ENCODE measurements around the gene PDK1.
"Not testable (repeated sequence)": the region's sequence is repeated elsewhere in the genome, so short reads cannot be mapped to it uniquely, and the experiment has no call there.

Gene PDK1

DNA sequence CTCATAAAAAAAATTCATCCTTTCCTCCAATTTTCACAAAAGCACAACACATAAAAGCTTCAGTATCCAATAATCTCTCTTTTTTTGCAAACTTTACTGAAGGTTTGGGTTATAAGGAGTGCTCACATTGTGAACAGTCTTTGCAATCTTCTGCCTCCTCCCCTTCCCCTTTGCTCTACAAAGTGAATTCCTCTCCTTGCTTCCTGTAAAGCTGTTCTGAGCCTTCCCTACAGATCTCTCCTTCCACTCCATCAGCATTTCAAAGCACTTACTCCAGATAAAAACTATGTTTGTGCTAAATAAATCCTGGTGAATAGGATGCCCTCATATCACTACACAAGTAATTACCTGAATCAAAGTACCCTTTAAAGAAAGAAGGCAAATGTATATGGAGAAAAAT, 4.6 kb upstream of the PDK1 start:
- FAIRE-seq (no peak), DNase-seq (ENCODE audit: insufficient read length, low spot score) (no peak)

- FAIRE-seq (no peak), DNase-seq (ENCODE audit: insufficient read length, low spot score) (peak; percentile 48)
Measured at GRCh38 chr2:172552547-172553291, 3.2 kb upstream of the PDK1 start.

DNA sequence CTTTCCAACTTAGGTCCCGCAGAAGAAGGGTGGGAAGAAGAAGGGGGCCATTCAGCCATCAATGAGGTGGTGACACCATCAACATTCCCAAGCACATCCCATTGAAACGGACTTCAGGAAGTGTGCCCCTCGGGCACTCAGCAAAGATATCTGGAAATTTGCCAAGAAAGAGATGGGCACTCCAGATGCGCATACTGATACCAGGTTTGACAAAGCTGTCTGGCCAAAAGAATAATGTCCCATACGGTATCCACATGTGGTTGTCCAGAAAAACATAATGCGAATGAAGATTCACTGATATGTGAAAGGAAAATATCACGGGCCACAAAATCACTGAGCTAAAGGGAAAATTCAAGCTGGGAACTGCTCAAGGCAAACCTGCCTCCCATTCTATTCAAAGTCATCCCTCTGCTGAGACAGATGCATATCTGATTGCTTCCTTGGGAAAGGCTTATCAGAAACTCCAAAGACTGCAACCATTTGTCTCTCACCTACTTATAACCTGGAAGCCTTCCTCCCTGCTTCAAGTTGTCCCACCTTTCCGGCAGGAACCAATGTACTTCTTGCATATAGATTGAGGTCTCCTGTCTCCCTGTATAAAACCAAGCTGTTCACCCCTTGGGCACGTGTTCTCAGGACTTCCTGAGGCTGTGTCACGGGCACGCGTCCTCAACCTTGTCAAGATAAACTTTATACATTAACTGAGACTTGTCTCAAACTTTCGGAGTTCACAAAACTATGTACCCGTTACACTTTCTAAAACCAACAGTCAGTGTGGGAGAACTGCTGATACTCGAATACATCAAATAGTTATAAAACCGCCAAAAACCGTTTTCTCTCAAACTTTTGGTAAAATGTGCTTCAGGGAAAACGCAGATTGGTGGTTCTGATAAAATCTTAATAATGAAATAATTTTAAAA, 1.3 kb upstream of the PDK1 start:
- DNase-seq (ENCODE audit: insufficient read length, low spot score) (no peak), FAIRE-seq (no peak)

- no peak for DNase-seq (ENCODE audit: insufficient read length, low spot score)
- FAIRE-seq = no peak
Measured at GRCh38 chr2:172555272-172555521, 693 bp upstream of the PDK1 start.

DNA sequence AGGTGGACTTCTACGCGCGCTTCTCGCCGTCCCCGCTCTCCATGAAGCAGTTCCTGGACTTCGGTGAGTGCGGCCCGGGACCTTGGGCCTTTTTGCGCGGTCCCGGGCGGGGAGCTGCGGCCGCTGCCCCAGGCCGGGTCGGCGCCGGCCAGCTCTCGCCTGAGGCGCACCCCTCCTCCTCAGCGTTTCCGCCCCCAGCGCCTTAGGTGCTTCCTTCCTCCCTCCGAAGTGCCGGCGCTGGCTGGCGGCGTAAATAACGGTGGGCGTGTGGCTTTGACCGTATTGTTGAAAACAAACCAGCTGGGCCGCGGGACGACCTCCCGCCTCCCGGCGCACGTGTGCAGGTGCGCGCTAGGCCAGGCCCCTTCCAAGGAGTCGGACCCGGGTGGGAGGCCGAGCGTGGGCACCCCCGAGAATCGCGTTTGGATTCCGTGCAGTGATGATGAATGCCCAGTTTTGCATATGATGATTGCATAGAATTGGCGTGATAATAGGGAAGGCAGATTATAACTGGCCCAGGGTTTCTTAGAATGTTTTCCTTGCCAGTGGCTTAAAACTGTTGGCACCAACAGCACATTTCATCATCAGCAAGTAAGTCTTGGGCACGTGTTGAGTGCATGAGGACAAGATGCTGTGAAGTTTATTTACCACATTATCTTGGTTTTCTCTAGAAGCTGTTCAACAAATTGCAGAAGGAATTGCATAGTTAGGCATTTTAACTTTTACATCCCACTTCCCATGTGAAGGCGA, 569 bp downstream of the PDK1 start:
- FAIRE-seq (no peak), DNase-seq (ENCODE audit: insufficient read length, low spot score) (peak; percentile 50)

GRCh38 chr2:172558372-172558771, 2.5 kb downstream of the PDK1 start:
- DNase-seq (ENCODE audit: insufficient read length, low spot score) = no peak
- no peak for FAIRE-seq

GRCh38 chr2:172560721-172561120, 4.8 kb downstream of the PDK1 start:
- no peak for FAIRE-seq
- DNase-seq (ENCODE audit: insufficient read length, low spot score) = no peak

- DNase-seq (ENCODE audit: insufficient read length, low spot score) = no peak
- no peak for FAIRE-seq
Measured at GRCh38 chr2:172561270-172561669, 5.4 kb downstream of the PDK1 start.

- no peak for DNase-seq (ENCODE audit: insufficient read length, low spot score)
- no peak for FAIRE-seq
Measured at GRCh38 chr2:172562298-172562697, 6.4 kb downstream of the PDK1 start.

DNA sequence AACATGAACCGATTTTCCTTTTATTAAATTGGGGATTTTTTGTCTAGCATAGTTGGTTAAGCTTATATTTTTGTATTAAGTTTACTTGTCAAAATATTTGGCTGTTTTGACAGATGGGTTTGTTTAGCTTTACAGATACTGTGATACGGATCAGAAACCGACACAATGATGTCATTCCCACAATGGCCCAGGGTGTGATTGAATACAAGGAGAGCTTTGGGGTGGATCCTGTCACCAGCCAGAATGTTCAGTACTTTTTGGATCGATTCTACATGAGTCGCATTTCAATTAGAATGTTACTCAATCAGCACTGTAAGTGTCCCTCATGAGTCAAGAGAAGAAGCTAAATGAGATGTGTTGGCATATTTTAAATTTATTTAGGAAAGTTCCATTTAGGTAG, 8.5 kb downstream of the PDK1 start:
- no peak for DNase-seq (ENCODE audit: insufficient read length, low spot score)
- no peak for FAIRE-seq

DNA sequence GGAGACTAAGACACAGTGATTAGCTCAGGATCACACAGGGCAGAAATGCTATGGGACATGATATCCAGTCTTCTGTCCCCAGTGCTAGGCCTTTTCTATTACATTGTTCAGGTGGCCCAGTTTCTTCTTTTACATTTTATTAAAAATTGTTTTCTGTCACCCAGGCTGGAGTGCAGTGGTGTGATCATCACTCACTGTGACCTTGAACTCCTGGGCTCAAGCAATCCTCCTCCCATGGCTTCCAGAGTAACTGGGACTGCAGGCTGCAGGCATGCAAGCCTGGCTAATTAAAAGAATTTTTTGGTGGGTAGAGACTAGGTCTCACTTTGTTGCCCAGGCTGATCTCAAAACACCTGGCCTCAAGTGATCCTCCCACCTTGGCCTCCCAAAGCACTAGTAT, 15.4 kb downstream of the PDK1 start:
- DNase-seq (ENCODE audit: insufficient read length, low spot score) (no peak), FAIRE-seq (no peak)

DNA sequence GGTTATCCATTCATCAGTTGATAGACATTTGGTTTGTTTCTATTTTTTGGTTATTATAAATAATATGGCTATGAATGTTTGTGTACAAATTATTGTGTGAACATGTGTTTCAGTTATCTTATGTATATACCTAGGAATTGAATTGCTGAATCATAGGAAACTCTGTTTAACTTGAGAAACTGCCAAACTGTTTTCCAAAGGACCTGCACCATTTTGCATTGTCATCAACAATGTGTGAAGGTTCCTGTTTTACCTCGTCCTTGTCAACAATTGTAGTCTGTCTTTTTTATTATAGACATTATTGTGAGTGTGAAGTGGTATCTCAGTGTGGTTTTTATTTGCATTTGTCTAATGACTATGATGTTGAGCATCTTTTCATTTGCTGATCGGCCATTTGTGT, 17.1 kb downstream of the PDK1 start:
- DNase-seq (ENCODE audit: insufficient read length, low spot score) = no peak
- no peak for FAIRE-seq

- no peak for FAIRE-seq
Measured at GRCh38 chr2:172574965-172575364, 19.1 kb downstream of the PDK1 start.

DNA sequence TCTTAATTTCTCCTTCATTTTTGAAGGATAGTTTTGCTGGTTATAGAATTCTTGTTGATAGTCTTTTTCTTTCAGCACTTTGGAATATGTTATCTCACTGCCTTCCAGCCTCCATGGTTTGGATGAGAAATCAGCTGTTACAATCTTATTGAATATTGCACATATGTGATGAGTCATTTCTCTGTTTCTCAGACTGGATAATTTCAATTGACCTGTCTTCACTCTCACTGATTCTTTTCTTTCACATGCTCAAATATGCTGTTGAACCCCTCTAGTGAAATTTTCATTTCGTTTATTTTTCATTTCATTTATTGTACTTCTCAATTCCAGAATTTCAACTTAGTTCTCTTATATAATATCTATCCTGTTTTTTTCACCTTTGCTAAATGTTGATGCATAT, 22.2 kb downstream of the PDK1 start:
- no peak for DNase-seq (ENCODE audit: insufficient read length, low spot score)
- no peak for FAIRE-seq

More at GRCh38 chr2:172574965-172575364, 19.1 kb downstream of the PDK1 start:
- no peak for DNase-seq (ENCODE audit: insufficient read length, low spot score)

DNA sequence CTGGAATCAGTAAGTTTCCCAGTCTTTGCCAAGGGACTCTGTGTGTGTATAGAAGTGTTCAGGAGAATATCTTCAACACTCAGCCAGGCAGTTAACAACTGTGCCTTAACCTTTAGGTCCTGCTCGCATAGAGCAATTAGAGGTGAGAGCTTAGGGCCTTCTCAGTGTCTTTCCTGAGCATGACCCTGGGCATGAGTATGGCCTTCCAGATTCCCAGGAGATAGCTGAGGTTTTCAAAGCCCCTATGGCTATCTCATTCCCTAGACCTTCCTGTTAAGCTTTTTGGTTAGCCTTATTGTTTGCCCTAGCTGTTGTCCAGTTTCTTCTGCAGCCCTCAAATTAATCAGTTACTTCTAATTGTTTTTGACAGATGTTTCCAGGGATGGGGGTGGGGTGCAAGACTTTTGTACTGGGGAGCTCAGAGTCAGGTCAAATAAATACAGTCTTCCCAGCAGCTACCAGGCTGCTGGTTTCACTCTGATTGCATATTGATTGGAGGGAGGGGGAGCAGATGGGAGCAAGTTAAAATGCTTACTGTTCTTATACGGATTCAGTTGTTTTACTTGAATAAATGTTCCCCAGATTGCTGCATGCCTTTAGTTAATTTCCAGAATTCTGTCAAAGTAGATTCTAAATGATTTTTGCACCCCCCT, 23.1 kb downstream of the PDK1 start:
- DNase-seq (ENCODE audit: insufficient read length, low spot score) (no peak), FAIRE-seq (no peak)

GRCh38 chr2:172580544-172580943, 24.7 kb downstream of the PDK1 start:
- DNase-seq (ENCODE audit: insufficient read length, low spot score) (no peak), FAIRE-seq (no peak)

DNA sequence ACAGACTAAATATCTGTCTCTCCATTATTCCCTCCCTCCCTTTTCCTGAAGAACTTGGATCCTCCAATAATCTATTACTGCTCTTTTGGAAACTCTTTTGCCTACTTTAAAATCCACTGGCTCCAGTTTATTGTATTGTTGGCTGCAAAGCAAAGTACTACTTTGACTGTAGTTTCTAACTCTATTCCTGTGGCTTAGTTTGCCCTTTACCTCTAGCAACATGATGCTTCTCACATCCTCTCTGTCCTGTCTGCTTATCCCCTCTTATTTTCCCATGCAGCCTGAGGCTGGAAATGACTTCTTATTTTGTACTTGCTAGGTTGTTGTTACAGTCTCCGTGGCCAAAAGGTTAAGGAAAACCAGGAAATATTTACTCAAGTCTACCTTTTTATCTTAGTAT, 26.8 kb downstream of the PDK1 start:
- FAIRE-seq (no peak), DNase-seq (ENCODE audit: insufficient read length, low spot score) (no peak)

- DNase-seq (ENCODE audit: insufficient read length, low spot score) (no peak), FAIRE-seq (no peak)
Measured at GRCh38 chr2:172586245-172586891, 30.5 kb downstream of the PDK1 start.

DNA sequence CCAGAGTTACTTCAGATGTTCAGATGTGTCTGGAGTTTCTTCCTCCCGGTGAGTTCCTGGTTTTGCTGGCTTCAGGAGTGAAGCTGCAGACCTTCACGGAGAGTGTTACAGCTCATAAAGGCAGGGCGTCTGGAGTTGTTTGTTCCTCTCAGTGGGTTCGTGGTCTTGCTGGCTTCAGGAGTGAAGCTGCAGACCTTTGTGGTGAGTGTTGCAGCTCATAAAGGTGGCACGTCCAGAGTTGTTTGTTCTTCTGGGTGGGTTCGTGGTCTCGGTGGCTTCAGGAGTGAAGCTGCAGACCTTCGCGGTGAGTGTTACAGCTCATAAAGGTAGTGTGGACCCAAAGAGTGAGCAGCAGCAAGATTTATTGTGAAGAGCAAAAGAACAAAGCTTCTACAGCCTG, 31.3 kb downstream of the PDK1 start:
- FAIRE-seq; DNase-seq (ENCODE audit: insufficient read length, low spot score): not testable (repeated sequence)

DNA sequence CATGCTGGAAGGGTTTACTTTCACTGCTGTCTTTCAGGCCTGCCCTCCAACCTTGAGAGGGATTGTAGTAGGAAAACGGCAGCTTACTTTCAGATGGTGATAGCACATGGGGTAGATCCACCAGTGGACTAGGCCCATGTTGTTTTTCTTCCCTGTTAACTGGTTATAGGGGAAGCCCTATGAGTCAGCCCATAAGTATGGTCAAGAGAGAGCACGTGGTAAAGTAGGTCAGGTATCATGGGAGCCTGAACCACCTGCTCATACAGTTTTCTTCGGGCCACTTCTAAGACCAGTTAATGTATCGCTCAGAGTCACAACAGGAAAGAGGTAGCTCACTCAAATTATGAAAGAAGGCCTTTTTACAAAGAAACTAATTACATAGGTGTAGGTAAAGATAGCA, 33.0 kb downstream of the PDK1 start:
- DNase-seq (ENCODE audit: insufficient read length, low spot score) (no peak), FAIRE-seq (no peak)
